Suprapubic skin (tissue), 4 donors: ENCODE measurements around the gene SCAMP2. TPM values are rescaled to one million over a fixed set of nuclear protein-coding genes. Genes with fewer than 3 reads are reported as not detected.

Experiments
- DNase-seq, 2 donors: peaks; one replicate each; pipeline ENCODE4 v3.0.0-alpha.2; 2019; ENCODE audit warnings: low spot score in 2 of 2
- H3K27ac ChIP-seq: fragments of 200-600 bp; sonication (generic); one replicate; pipeline ENCODE4 v1.5.1; 2019
- H3K27me3 ChIP-seq: fragments of 200-600 bp; sonication (generic); one replicate; pipeline ENCODE4 v1.5.1; 2019
- H3K36me3 ChIP-seq: fragments of 200-600 bp; sonication (generic); one replicate; pipeline ENCODE4 v1.5.1; 2019
- H3K4me1 ChIP-seq: fragments of 200-600 bp; sonication (generic); one replicate; pipeline ENCODE4 v1.5.1; 2019
- H3K4me3 ChIP-seq: fragments of 200-600 bp; sonication (generic); one replicate; pipeline ENCODE4 v1.5.1; 2019; ENCODE audit warnings: mild to moderate bottlenecking
- H3K9me3 ChIP-seq: fragments of 200-600 bp; sonication (generic); one replicate; pipeline ENCODE4 v1.5.1; 2019
- EP300 ChIP-seq: sonication (generic); formaldehyde crosslinking; IDR thresholded peaks from one replicate; pipeline ENCODE4 v1.6.1; 2017; ENCODE audit warnings: antibody characterized with exemption
- POLR2A ChIP-seq, 2 donors: fragments of 450-650 bp; IDR thresholded peaks; one replicate each; pipeline ENCODE4 v1.6.1; 2017; ENCODE audit warnings: antibody characterized with exemption in 2 of 2, mild to moderate bottlenecking in 2 of 2, moderate library complexity in 2 of 2
- POLR2AphosphoS5 ChIP-seq, 3 donors: sonication (generic); formaldehyde crosslinking; IDR thresholded peaks; one replicate each; pipeline ENCODE4 v1.6.1; 2017; ENCODE audit warnings: antibody characterized with exemption in 3 of 3
- WGBS: methylation state at CpG from one replicate; pipeline ENCODE4 v1.1.5; 2018; 5-methylcytosine and 5-hydroxymethylcytosine counted together
- total RNA-seq, 4 donors: library from RNA; depleted of rRNA; stranded (reverse); fragments of >200 nt; gene quantifications; one replicate each; pipeline ENCODE4 v1.1.0, GENCODE V29; 2016
- TF ChIP-seq, protein P1 (sequence below), 2 donors: fragments of 200-600 bp in 1 of 2; fragments of 450-650 bp in 1 of 2; sonication (generic) in 1 of 2; IDR thresholded peaks; one replicate each; pipeline ENCODE4 v1.5.1; 2016 to 2019; ENCODE audit warnings: antibody characterized with exemption in 2 of 2, mild to moderate bottlenecking in 1 of 2, moderate library complexity in 1 of 2

Gene SCAMP2
- total RNA-seq, 4 donors from 2014 or later: 82.7 to 120 (median 102) TPM

DNA sequence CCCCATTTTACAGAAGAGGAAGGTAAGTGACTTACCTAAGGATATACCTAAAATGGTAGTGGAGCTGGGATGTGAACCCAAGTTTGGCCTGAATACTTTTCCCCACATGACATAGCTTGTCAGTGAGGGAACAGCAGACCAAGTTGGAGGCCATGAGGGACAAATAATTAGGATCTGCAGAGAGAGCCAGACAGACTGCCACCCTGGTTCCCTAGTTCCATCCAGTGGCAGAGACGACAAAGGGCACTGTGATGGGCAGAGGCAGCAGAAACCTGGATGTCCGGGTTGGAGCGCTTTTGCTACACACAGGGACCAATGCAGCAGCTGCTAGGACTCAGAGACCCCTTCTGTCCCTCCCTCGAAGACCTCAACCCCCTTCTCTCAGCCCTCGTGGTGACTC, 45.6 kb downstream of the SCAMP2 start:
- TF ChIP-seq POLR2AphosphoS5 (IDR thresholded peaks at IDR 0.05): no peak
- no peak for TF ChIP-seq EP300
- TF ChIP-seq, protein P1, sequence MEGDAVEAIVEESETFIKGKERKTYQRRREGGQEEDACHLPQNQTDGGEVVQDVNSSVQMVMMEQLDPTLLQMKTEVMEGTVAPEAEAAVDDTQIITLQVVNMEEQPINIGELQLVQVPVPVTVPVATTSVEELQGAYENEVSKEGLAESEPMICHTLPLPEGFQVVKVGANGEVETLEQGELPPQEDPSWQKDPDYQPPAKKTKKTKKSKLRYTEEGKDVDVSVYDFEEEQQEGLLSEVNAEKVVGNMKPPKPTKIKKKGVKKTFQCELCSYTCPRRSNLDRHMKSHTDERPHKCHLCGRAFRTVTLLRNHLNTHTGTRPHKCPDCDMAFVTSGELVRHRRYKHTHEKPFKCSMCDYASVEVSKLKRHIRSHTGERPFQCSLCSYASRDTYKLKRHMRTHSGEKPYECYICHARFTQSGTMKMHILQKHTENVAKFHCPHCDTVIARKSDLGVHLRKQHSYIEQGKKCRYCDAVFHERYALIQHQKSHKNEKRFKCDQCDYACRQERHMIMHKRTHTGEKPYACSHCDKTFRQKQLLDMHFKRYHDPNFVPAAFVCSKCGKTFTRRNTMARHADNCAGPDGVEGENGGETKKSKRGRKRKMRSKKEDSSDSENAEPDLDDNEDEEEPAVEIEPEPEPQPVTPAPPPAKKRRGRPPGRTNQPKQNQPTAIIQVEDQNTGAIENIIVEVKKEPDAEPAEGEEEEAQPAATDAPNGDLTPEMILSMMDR (IDR thresholded peaks at IDR 0.05): no peak
- no peak for TF ChIP-seq POLR2A (IDR thresholded peaks at IDR 0.05)
- Histone ChIP-seq H3K4me1 (peaks cover 9% of the 10 kb centered on the region), H3K4me3 (no peak overlapping the region), H3K36me3 (no peaks in the 10 kb centered on the region), H3K9me3 (no peaks in the 10 kb centered on the region), H3K27me3 (peaks cover 29% of the 10 kb centered on the region), H3K27ac (no peak overlapping the region)
- DNase-seq: no peak
- WGBS: 52% methylated on average over 2 of the region's 5 CpGs

DNA sequence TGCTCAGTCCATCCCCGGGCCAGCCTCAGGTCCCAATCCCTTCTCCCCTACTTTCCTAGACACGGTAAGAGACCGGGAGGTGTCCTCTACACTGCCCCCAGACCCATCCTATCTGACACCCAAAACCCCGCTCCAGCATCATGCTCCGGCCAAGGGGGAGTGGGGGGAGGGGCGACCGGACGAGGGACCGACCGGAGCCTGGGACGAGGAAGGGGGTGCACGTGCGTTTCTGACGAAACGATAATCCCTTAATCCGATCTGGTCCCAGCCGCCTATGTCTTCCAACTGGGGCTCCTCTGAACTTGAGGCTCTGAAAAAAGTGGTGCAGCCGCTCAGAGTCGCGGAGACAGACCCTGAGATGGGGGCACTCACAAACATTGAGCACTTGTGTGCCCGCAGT, 46.2 kb downstream of the SCAMP2 start:
- Histone ChIP-seq H3K4me3 (no peak overlapping the region), H3K4me1 (peaks cover 9% of the 10 kb centered on the region), H3K36me3 (no peaks in the 10 kb centered on the region), H3K27me3 (peaks cover 29% of the 10 kb centered on the region), H3K9me3 (no peaks in the 10 kb centered on the region), H3K27ac (no peak overlapping the region)
- DNase-seq: no peak
- TF ChIP-seq EP300 (no peak), POLR2AphosphoS5 (IDR thresholded peaks at IDR 0.05) (no peak), POLR2A (IDR thresholded peaks at IDR 0.05) (no peak)
- TF ChIP-seq, protein P1 (IDR thresholded peaks at IDR 0.05): no peak
- WGBS: 29% methylated on average over 21 of the region's 21 CpGs

DNA sequence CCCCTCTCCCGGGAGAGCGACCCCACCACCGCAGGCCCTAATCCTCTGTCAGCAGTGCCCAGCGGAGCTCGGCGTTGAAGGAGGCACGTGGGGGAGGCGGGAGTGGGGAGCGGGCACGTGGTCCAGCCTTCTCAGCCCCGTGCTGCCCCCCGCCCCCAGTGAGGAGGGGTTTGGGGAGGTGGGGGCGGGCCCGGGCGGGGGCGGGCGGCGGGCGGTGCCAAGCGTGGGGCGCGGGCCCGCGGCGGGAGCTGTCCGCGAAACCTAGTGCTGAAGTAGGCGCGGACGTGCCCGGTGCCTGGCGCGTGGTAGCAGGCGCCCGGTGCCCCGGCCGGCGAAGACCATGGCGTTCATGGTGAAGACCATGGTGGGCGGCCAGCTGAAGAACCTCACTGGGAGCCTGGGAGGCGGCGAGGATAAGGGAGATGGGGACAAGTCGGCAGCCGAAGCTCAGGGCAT, 46.8 kb downstream of the SCAMP2 start, which contains the start of gene CPLX3:
Gene CPLX3, plus strand, starts transcription at position 264 of the 456 bp plus-strand sequence. Its CDS starts 77 bp downstream, at position 341.
- Histone ChIP-seq H3K36me3 (no peaks in the 10 kb centered on the region), H3K27me3 (peaks cover 29% of the 10 kb centered on the region), H3K4me1 (peaks cover 9% of the 10 kb centered on the region), H3K4me3 (no peak within 1 kb of the TSS), H3K27ac (no peak within 1 kb of the TSS), H3K9me3 (no peaks in the 10 kb centered on the region)
- 16% methylated on average over 15 of the region's 44 CpGs for WGBS
- no peak for DNase-seq
- TF ChIP-seq EP300 (no peak), POLR2AphosphoS5 (IDR thresholded peaks at IDR 0.05) (no peak), POLR2A (IDR thresholded peaks at IDR 0.05) (no peak)
- TF ChIP-seq, protein P1 (IDR thresholded peaks at IDR 0.05): no peak

DNA sequence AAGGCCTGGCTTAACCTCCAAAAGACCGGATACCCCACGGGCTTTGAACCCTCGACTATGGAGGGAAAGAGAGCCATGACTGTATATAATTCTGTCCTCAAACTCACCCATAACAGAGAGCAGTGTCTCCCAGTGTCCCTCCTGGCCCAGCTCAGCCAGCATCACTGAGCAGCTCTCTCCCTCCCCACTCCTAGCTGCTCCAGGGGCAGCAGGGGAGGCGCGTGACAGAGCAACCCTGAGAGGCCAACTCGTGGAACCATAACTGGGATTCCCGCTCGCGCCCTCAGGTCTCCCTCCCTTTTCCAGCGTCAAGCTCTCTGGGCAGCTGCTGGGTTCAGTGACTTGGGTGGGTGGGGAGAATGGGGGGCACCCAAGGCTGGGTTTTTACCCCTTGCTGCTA, 47.3 kb downstream of the SCAMP2 start:
- H3K36me3 ChIP-seq: no peaks in the 10 kb centered on the region
- no peaks in the 10 kb centered on the region for H3K9me3 ChIP-seq
- H3K27ac ChIP-seq: no peak overlapping the region
- H3K4me1 ChIP-seq: peaks cover 9% of the 10 kb centered on the region
- no peak for DNase-seq
- H3K27me3 ChIP-seq: peaks cover 29% of the 10 kb centered on the region
- no peak overlapping the region for H3K4me3 ChIP-seq
- WGBS: 20% methylated on average over 6 of the region's 10 CpGs
- TF ChIP-seq EP300: no peak
- TF ChIP-seq POLR2AphosphoS5 (IDR thresholded peaks at IDR 0.05): no peak
- TF ChIP-seq POLR2A (IDR thresholded peaks at IDR 0.05): no peak
- TF ChIP-seq, protein P1 (IDR thresholded peaks at IDR 0.05): no peak

DNA sequence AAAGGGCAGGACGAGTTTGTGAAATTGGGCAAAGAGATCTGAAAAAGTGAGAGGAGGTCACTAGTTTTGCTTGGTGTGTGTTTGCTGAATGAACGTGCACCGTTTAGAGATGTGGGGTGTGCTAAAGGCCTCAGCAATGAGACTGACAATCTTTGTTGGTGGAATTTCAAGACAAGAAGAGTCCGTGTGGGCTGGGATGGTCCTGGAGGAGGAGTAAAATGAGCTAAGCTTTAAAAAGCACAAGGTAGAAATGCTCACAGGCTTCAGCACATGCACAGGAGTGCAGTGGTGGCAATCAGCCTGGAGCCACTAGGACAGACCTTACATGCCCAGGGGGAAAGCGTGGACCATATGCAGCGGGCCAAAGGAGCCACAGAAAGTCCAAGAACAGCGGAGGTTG, 48.2 kb downstream of the SCAMP2 start:
- H3K4me3 ChIP-seq: no peak overlapping the region
- 65% methylated on average over 7 of the region's 7 CpGs for WGBS
- no peaks in the 10 kb centered on the region for H3K36me3 ChIP-seq
- no peaks in the 10 kb centered on the region for H3K9me3 ChIP-seq
- H3K27ac ChIP-seq: no peak overlapping the region
- H3K27me3 ChIP-seq: peaks cover 29% of the 10 kb centered on the region
- DNase-seq: no peak
- TF ChIP-seq POLR2A (IDR thresholded peaks at IDR 0.05): no peak
- no peak for TF ChIP-seq POLR2AphosphoS5 (IDR thresholded peaks at IDR 0.05)
- no peak for TF ChIP-seq EP300
- TF ChIP-seq, protein P1 (IDR thresholded peaks at IDR 0.05): no peak
- H3K4me1 ChIP-seq: peaks cover 9% of the 10 kb centered on the region
